ENCODE results near the gene TP53AIP1. TPM values are rescaled to one million over a fixed set of nuclear protein-coding genes. Genes with fewer than 3 reads are reported as not detected.
A peak's percentile ranks its signal among the peaks of the same experiment; 100 is the strongest.

Gene TP53AIP1
- total RNA-seq, 1 donor from 2014 or later = 0.05 TPM

- no peak for DNase-seq (ENCODE audit: low read depth)
Measured at GRCh38 chr11:128891913-128892398, 50.7 kb downstream of the TP53AIP1 start.

DNA sequence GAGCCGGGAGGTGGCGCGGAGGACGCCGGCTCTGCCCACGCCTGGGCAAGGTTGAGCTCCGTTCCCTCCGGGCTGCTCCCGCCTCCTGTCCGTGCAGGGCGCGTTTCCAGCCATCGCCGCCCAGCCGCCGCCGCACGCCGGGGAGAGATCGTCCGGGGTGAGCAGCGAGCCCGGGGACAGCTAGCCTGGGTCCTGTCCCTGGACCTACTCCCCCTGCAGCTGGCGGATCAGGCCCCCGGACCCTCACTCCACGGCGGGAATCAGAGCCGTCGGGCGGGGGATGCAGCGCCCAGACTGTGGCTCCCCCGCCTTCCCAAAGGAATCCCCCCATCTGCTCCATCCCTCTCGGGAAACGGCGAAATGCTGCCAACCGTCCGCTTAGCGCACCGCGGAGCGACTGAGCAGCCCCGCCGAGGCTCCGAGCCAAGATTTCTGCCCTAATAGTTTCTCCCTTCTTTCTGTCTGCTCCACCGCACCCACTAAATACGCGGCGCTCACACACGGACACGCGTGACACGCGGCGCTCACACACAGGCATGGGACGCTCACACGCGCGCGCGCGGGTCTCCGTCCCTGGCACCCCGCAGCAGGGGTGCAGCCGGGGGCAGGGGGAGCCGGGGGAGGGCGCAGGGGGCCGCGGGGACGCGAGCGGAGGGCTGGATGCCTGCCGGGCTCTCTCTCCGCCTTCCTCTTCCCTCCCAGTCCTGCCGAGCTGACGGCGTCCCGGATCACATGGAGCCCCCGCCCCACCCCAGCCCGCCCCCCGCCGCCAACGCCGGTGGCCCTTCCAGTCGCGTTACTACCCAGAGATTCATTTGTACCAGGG is 51.9 kb downstream of the TP53AIP1 start, which contains the start of gene KCNJ5:
TSS of gene KCNJ5 (plus strand) at position 814 of the 826 bp plus-strand sequence. CDS start 19,918 bp downstream, outside the sequence.
- peak; percentile 31 for DNase-seq (ENCODE audit: low read depth)

DNA sequence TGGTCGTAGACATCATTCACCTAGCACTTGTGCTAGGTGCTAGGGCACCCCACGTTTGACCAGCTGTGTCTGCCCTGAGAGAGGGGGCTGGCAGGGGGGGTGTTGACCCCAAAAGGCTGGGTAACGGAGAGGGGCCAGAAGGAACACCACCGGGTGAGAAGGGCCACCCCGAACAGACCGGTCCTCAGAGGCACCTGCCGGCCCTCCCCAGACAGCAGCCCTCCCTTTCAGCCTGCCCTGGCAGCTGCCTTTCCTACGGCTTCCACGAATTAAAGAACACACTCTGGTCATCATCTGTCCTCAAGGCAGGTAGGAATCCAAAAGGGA is 52.5 kb downstream of the TP53AIP1 start:
- no peak for DNase-seq (ENCODE audit: low read depth)

GRCh38 chr11:128889657-128890213 is 52.9 kb downstream of the TP53AIP1 start:
- DNase-seq (ENCODE audit: low read depth) = no peak

- DNase-seq (ENCODE audit: low read depth) = no peak
Measured at GRCh38 chr11:128888034-128888985, 54.4 kb downstream of the TP53AIP1 start.

DNA sequence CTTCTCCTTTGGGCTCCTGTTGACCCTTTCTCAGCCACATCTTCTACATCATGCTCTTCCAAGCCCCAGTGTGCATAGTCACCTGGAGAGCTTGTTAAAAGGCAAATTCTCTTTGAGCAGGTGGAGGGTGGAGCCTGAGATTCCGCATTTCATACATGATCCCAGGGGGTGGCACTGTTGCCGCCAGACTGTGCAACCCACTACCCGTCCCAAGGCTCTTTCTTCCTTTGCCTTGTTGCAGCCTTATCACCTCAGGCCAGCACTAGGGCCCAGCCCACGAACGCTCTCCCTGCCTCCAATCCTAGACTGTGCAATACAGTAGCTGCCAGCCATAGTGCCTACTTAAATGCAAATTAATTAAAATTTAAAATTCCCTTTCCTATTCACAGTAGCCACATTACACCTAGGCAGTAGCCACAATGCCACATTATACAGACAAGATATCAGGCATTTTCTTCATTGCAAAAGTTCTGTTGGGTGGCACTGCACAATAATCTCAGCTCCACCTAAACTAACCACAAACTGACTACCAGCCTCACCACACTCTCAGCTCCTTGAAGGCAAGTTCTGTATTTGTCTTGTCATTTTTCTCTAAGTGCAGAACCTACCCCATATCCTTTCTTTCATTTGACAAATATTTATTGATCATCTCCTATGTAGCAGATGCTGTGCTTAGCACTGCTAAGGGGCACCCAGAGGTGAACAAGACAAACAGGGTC is 56.1 kb downstream of the TP53AIP1 start:
- DNase-seq (ENCODE audit: low read depth) = no peak

Other genes starting within 250 kb of the TP53AIP1 start
- gene FLI1, start 248.8 kb downstream of the TP53AIP1 start, total RNA-seq = 0.03 and 0.21 TPM in 2 replicates
- 0.29 TPM in 1 of 2 replicates, not detected in the other for gene KCNJ1, start 75.6 kb downstream of the TP53AIP1 start, total RNA-seq
- gene KCNJ5, start 51.5 kb downstream of the TP53AIP1 start, total RNA-seq = not detected in 2 replicates
- gene ARHGAP32, start 249.5 kb upstream of the TP53AIP1 start, total RNA-seq = 10.2 and 10.4 TPM in 2 replicates

All from myocyte (in vitro differentiated cells).